Raji (cell line): ENCODE data around the gene RASEF.

Experiments
- POLR2A ChIP-seq: IDR thresholded peaks from 2 replicates; pipeline ENCODE4 v1.6.1; 2011; ENCODE audit warnings: low read depth, low read length, control low read depth; ENCODE audit not compliant: insufficient read depth

RASEF gene

DNA sequence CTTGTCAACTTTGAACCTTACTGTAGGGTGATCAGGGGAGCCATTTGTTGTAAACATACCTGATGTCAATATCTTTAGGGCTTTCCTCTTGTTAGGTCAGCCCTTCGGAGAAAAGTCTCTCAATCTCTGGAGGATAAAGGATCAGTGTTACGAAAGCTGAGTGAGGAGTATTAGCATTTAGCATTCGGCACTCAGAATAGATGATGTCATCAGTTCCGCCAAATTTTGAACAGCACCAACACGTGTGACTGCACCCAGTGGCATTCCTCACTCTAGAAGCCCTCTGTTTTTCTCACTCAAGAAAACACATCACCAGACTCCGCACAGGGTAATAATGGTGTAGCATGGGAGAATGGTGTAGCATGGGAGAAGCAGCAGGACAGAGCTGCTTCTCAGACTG lies 87.8 kb downstream of the RASEF start:
- TF ChIP-seq POLR2A, result no peak

DNA sequence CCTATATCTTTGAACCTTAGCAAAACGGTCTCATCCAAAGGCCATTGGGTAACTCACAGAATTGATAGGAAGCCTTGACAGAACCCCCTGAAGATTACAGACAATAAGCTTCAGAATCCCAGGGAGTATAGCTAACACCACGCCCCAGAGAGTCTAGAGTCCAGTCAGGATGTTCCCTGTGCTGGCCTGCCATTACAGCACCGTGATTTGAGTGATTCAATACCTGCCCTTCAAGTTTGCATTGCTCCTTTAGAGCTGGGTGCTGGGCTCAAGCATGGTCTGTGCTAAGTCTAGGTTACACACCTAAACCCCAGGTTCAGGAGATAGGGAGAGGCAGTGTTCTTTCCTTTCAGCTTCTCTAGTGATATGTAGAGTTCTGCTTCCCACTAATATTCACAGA lies 90.5 kb downstream of the RASEF start:
- no peak for TF ChIP-seq POLR2A

DNA sequence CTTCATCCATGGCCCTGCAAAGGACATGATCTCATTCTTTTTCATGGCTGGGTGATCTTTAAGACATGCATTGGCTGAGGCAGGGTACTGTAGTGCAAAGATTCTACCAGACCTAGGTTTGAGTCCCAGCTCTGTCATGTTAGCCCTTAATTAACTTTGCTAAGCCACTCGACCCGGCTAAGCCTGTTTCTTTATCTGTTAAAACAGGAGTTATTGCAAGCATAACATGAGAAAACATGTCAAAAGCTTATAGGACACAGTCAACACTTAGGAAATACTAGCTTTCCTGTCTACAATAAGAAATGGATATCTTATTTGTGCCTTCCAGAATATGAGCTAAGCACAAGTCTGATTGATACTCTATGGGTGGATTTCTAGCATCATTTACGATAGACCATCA lies 92.6 kb downstream of the RASEF start:
- no peak for TF ChIP-seq POLR2A

DNA sequence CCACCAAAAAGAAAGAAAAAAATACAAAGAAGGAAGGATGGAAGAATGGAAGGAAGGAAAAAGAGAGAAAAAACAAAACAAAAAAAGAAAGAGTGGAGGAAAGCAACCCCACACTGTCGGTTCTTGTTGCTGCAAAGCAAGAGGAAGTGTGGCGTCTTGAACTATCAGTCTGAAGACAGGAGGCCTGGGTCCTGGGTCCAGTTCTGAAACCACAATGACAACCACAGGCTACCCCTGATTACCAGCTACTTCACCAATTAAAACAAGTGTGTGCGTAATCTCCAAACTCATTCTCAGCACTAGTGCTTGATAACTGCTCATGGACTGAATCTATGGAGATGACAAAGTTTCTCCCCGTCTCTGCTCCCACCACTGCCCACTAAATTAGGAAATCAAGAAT lies 93.7 kb downstream of the RASEF start:
- TF ChIP-seq POLR2A, result no peak

DNA sequence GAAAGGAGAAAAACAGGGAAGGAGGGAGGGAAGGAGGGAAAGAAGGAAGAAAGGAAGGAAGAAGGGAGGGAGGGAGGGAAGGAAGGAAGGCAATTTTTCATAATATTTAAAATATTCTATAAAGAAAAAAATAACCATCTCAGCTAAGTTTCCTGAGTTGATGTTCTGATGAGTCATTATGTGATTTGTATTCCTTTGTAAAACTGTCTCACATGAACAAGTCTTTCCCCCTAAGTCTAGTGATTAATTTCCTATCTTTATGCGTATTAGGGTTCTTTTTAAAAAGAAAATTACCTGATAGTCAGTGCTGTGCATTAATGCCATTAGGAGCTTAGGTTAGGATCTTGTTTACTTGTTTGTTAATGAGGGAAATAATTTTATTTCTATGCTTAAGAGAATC lies 94.1 kb downstream of the RASEF start:
- no peak for TF ChIP-seq POLR2A

DNA sequence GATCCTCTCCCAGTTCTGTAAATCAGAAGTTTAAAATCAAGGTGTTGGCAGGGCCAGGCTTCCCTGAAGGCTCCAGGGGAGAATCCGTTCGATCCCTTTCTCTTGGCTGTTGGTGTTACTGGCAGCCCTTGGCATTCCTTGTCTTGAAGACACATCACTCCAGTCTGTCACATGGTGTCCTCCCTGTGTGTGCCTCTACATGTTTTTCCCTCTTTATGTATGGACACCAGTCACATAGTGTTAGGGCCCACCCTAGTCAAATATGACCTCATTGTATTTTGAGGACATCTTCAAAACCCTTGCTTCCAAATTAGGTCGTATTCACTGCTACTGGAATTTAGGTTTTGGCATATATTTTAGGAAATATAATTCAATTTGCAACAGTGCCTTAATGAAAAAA lies 94.6 kb downstream of the RASEF start:
- TF ChIP-seq POLR2A, result no peak

DNA sequence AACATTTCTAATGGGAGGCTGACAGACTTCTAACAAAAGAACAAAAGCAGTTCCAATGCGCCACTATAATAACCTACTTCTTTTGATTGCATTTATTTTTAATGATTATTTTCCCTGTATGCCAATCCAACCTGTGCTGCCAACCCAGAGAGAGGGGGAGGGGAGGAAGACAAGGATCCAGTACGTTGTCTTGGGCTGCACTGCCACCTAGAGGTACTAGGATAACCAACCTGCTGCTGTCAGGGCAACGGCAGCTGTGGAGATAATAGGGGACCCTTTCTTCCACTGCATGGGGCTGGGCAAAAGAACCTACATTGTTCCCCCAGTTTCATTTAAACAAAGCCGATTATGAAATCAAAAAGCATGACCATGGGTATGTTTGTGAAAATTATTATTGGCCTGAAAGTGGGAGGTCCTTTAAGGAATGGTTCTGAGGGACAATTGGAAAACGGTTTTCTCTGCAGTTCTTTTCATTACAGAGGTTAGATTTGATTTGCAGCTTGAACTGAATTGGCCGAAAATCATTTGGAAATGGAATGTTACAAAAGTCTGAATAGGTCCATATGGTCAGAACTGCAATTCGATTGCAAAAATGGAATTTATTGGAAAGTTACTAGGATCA lies 101.3 kb downstream of the RASEF start:
- no peak for TF ChIP-seq POLR2A

DNA sequence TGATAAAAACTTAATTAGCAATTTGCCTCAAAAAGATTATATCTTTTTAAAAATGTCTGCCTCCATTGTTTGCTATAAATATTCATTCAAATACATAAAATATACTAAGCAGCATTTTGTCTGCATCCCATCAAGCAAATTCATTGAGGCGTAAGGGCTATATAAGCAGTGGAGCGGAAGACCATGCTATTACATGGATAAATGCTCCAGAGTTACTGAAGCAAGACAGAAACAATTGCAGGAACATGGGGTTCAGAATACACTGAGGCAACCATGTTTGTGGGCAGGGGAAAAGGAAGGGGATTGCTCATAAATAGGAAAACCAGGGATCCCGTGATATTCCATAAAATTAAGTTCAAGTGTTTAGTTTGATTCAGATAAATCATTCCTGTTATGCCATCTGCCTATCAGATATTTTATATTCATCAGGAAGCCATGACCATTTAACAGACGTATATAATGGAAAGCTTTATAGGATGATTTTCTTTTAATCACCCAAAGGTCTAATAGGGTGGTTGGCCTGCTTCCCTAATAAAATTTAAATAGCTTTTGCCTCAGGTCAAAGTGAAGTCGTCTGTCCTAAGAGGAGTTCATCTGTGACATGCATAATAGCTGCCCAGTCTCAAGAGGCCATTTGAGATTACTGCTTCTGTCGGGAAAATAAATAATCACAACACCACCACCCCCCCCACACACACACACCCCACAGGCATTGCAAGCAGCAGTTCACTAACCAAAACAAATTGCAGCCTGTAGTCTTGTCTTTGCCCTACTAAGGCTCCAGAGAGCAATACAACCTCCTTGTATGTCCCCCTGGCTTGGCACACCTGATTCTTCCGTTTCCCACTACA lies 105.2 kb downstream of the RASEF start:
- no peak for TF ChIP-seq POLR2A

DNA sequence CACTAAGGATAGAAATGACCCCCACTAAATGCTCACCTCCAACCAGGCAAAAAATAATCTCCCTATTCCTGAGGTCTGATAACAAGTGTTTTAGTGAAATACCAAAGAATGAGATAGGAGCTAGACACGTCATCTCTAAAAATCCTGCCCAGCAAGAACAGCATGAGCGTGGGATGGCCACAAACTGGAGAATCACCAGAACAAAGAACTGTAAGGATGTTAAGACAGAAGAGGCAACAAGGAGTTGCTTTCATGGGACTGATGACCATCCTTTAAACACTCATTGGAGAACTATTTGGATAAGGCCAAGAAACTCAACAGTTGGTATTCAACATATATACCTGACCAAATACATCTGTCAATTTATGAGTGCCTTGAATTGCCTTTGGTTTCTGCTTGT lies 113.7 kb downstream of the RASEF start:
- TF ChIP-seq POLR2A, result no peak

DNA sequence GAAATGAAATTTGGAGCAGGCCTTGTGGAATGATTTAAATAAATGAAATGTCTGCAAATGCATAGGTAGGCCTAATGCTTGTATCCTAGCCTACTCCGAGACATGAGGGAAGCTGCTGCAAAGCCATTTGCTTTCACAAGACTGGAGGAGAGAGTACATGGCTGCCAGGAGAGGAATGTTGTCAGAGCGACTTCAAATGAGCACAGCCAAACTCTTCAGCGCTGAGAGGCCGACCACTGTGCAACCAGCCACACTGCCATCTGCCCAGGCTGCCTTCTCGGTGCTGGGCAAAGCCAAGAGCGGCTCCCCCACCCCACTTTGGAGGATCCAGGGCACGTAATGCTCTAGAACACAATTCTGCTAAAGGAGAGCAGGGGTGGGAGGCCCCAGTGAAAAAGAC lies 122.6 kb downstream of the RASEF start:
- no peak for TF ChIP-seq POLR2A

DNA sequence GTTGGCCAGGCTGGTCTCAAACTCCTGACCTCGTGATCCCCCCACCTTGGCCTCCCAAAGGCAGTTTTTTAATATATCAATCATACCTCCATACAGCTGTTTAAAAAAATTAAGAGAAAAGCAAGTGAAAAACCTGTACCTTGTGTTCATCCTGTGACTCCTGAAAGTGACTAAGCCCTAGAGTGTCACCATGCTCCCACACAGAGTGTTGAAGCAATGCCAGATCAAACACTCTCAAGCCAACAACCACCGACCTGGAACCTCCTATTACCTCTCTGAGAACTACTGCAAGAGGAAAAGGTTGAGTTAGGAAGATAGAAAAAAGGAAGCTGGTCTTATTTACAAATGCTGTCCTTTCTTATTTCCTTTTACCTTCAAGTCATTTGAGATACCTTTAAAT lies 123.5 kb downstream of the RASEF start:
- TF ChIP-seq POLR2A, result no peak

DNA sequence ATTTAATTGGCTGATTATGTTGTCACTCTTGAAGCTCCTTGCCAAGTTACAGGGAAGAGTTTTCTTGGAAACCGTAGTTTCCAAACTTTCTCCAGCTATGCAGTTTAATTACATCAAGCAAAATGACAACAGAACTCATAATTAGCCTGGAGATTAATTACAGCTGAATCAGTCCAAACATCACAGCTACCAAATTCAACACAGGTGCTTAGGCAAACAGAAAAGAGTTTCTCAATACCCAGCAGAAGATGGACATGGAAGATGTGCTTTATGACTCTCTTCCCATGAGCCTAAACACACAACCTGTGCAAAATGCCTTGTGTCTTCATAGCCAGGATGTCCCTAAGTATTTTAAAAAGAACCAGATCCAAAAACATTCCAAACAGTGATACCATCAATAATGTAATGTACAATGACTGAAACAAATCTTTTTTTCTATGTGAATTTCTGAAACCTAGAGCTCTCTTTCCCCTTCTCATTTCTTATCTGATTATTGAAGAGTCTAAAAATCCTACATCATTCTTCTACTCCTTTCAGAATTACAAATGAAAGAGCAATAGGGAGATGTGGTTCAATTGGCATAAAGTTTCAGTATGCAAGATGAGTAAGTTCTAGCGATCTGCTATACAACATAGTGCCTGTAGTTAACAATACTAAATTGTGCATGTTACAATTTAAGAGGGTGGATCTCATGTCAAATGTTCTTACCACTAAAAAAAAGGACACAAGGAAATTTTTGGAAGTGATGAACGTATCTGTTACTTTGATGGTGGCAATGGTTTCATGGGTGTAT lies 124.3 kb downstream of the RASEF start:
- no peak for TF ChIP-seq POLR2A

DNA sequence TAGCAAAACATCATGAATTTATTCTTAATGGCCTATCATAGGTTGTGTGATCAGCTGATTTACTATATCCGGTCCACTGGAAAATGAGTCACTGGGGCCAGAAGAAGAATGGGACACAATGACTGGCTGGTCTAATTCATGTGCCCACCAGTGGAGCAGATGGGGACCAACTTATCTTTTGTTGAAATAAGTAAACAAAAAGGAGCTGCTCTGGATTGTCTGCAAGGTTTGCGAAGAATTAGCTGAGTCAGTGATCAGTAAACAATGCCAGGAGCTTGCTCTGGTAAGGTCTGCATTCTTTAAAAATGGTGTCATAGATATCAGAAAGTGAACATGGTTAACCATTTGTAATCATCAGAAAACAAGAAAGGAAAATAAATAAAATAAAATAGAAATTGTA lies 128.0 kb downstream of the RASEF start:
- TF ChIP-seq POLR2A, result no peak

DNA sequence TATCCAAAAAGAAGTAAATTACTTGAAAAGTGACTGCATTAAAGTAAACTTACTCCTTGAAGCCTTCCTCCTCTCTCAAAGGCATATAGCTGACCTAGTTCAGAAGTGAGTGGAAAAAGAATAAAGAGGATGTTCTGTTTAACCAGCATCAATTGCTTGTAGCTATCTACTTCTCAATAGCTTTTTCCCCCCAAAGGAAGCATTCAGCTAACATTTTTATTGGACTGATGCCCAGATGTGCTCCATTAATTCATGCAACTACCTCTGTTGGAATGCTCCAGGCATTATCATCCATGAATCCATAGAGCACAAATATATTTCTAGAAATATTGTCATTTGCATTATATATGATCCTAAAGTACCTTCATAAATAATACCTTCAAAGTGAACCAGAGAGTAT lies 132.8 kb downstream of the RASEF start:
- TF ChIP-seq POLR2A, result no peak
